ENCODE data around the gene EVC2.

The EVC2 gene

GRCh38 chr4:5713861-5714260 lies 5.5 kb upstream of the EVC2 start:
- no peak for DNase-seq (ENCODE audit: low read depth in 2 of 2)

DNA sequence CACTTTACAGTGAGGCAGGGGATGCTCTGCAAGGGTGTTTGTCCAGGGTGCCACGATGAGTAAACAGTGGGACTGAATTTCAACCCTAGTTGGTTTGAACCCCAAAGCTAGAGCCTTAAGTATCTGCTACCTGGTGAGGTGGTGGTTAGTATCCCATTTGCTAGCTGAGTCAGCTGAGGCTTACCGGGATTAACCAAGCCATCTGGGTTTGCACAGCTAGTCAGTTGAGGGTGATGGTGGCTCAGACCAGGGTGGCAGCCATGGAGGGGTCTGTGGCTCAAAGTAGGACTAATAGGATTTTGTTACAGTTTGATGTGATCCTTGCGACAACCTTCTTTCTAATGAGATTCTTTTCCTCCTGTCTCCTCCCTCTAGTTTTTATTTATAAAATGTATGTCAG lies 4.6 kb upstream of the EVC2 start:
- no peak for DNase-seq (ENCODE audit: low read depth in 2 of 2)

- no peak for DNase-seq (ENCODE audit: low read depth in 2 of 2)
These were observed 4.2 kb upstream of the EVC2 start for GRCh38 chr4:5712517-5712916.

DNA sequence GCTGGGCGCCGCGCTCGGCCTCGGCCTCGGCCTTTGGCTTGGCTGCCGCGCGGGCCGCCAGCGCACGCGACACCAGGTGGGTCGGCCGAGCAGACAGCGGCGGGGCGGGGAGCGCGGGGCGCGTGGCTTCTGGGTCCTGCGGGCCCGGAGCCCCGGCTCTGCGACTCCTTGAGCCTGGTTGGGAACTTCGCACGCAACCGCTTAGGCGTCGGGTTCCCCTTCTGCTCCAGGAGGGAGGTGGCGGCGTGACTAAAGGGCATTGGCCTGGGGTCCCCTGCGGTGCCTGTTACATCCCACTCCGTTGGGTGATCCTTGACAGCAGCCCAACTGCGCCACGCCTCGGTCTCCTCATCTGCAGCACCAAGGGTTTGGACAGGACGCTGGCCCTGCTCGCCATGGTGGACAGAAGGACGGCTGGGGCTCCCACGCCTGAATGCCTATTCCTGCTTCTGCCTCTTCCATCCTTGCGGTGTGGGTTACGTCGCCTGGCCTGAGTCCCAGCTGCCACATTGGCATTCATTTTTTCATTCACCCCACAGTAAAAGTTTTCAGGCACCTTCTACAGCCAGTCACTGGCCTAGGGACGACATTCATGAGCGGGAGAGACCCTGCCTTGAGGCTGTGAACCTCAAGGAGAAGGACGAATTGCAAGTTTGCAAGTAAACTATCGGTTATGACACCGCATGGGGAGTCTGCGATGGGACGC lies 3.3 kb upstream of the EVC2 start:
- no peak for DNase-seq (ENCODE audit: low read depth in 2 of 2)

DNA sequence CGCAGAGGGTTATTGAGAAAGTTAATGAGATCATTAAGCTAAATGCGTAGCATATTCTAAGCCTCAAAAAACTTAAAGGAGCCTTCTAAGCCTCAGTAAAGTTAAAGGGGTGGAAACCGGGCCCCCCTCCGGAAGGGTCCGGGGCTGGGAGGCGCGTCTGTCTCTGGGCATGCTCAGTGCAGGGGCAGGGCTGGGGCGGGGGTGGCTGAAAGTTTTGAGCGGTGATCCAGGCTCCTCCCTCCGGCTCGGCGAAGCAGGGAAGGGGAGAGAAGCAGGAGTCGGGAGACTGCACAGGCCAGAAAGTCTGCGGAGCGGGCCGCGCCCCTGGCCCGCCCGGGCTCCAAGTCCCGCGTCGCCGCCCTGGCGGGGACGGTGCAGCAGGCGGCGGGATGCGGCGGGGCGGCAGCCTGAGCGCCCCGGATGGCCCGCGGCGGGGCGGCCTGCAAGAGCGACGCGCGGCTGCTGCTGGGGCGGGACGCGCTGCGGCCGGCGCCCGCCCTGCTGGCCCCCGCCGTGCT lies 2.7 kb upstream of the EVC2 start, which contains the start of gene EVC:
Gene EVC (plus strand): TSS at position 241 of the 518 bp plus-strand sequence. CDS start 180 bp downstream, at position 421.
- no peak for DNase-seq (ENCODE audit: low read depth in 2 of 2)

DNA sequence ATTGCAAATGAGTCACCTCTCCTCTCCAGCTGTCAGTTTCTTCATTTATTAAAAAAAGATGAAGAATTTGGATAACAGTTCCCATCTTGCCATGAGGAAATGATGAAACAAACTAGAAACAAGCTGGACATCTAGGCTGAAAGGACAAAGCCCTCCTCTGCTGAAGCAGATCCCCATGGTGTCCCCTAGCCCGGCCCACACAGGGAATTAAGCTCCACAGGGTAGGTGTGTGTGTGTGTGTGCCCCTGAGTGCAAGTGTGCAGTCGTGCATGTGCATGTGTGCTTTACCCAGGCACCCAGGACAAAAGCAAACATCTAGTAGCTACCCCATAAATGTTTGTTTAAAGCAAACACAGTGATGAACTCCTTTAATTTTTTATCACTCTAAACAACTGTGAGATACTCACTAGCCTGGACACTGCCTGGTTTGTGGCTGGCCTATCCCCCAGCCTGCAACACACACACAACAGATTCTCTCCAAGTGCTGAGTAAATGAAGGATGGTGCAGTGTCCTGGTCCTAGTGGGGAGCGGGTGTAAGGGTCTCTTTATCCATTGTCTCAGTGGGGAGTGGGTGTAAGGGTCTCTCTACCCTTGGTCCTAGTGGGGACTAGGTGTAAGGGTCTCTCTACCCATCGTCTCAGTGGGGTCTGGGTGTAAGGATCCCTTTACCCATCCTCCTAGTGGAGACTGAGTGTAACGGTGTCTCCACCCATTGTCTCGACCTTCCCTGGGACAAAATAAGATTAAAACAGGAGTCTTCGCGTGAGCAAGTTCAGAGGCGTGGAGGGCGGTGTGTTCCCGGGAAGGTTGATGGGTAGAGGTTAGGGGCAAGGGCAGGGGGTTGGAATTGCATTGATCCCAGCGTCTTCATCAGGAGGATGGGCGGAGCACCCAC lies 2.0 kb upstream of the EVC2 start:
- no peak for DNase-seq (ENCODE audit: low read depth in 2 of 2)

- DNase-seq (ENCODE audit: low read depth in 2 of 2), result no peak
These were observed 832 bp upstream of the EVC2 start for GRCh38 chr4:5709207-5709575.

DNA sequence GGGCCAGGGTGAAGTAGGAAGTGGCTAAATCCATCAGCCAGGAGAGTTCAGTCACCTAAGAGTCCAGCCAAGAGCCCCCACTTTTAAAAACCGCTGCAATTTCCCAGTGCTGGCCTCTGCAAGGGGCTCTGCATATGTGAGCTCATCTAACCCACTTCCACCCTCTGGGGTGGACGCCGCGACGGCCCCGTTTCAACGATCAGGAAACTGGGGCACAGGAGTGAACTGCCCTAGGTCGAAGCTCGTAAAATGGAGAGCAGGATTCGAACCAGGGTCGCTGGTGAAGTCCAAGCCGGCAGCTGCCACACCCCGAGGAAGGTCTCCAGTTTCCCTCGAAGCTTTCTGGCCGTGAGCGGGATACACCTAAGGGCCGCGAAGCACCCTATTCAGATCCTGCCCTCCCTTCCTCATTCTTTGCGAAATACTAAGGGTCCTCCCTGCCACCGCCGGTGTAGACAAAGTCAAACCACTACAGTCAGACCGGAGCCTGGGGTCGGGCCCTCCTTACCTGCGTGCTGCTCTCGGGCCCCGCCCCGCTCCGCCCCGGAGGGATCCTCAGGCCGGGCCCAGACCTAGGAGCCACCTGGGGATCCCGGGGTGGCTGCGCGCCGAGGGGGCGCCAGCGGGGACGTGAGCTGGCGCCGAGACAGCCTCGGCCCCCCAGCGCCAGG lies 446 bp downstream of the EVC2 start:
- no peak for DNase-seq (ENCODE audit: low read depth in 2 of 2)

GRCh38 chr4:5707366-5707765 lies 993 bp downstream of the EVC2 start:
- DNase-seq (ENCODE audit: low read depth in 2 of 2), result no peak

DNA sequence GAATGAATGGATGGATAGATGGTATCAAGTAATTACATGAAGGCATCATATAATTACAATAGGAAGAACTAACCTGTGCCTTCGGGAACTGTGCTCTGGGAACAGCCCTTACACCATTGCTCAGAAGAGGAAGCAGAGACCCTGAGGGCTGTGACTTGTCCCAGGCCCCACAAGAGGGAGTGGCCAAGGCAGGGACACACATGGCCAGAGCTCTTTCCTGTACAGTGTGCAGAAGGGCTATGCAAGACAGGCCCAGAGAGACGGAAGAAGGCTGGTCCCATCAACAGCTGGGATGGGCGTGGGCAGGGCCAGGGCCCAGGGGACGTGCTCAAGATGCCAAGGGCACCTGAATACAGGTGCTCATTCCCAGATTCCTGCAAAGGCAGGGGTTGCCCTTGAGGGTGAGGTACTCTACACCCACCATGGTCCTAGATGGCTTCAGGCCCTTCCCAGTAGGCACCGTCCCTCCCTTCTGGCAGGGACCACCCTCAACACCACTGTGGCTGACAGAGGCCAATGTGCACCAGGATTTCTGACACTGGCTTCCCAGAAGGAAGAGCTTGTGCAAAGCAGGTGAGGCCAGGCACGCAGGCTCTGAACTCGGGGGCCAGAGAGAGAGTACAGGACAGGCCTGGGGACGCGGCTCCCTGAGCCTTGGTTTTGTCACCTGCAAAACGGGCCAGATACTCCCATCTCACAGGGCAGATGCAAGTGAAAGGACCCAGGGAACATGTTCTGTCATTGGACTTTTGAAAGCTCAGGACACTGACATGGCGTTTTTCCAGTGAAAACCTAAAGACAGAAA lies 1.7 kb downstream of the EVC2 start:
- DNase-seq (ENCODE audit: low read depth in 2 of 2), result no peak

GRCh38 chr4:5705647-5706320 lies 2.6 kb downstream of the EVC2 start:
- no peak for DNase-seq (ENCODE audit: low read depth in 2 of 2)

GRCh38 chr4:5704276-5704675 lies 4.1 kb downstream of the EVC2 start:
- no peak for DNase-seq (ENCODE audit: low read depth in 2 of 2)

GRCh38 chr4:5703831-5704230 lies 4.5 kb downstream of the EVC2 start:
- DNase-seq (ENCODE audit: low read depth in 2 of 2), result no peak

DNA sequence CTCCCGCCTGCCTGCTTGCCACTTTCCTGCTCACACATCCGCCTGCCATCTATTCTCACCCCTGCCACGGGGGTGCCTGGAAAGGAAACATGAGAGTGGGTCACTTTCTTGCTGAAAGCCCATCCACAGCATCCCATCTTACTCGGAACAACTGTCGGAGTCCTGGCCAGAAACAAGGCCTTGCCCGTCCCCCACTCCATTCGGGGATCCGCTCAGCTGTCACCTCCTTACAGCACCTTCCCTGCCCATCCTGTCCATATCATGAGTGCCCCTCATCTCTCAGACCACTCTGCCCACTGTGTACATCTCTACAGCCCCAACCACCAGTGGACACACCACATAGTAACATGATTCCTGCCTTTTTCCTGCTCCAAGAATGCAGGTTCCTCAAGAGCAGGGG lies 6.4 kb downstream of the EVC2 start:
- DNase-seq (ENCODE audit: low read depth in 2 of 2), result no peak

GRCh38 chr4:5700459-5700858 lies 7.9 kb downstream of the EVC2 start:
- no peak for DNase-seq (ENCODE audit: low read depth in 2 of 2)

DNA sequence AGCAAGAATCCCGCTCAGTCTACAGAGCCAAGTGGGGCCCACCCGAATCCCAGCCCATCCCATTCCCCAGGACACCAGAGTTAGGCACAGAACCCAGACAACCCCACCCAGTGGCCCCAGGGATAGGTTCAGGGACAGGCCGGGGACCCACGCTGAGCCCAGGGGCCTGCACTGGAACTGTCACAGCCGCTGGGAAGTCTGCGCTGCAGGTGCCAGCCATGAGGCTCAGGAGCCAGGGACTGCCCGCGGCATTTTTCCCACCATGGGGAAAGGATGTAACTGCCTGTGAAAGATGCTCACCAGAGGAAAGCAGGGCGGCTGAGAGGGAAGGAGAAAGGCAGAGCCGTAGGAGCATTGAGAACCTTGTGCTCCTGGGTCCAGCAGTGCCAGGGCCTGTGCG lies 12.0 kb downstream of the EVC2 start:
- DNase-seq (ENCODE audit: low read depth in 2 of 2), result no peak

DNA sequence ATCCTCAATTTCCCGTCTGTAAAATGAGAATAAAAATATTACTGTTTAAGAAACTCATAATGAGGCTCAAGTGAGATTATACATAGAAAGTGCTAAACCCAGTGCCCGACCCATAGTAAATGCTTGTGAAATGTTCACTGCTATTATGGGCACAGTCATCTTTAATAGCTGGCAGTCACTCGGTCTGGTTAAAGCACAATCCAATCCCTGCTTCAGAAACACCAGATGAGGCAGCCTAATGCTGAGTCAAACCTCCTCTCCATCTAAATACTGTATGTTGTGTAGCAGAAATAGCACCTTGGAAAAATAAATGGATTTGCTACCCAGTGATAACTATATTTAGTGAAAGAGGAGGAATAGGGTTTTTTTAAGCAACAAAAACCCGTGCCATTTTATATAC lies 14.5 kb downstream of the EVC2 start:
- no peak for DNase-seq (ENCODE audit: low read depth in 2 of 2)

- DNase-seq (ENCODE audit: low read depth in 2 of 2), result no peak
These were observed 16.7 kb downstream of the EVC2 start for GRCh38 chr4:5691491-5692132.

- no peak for DNase-seq (ENCODE audit: low read depth in 2 of 2)
These were observed 19.3 kb downstream of the EVC2 start for GRCh38 chr4:5689065-5689464.

DNA sequence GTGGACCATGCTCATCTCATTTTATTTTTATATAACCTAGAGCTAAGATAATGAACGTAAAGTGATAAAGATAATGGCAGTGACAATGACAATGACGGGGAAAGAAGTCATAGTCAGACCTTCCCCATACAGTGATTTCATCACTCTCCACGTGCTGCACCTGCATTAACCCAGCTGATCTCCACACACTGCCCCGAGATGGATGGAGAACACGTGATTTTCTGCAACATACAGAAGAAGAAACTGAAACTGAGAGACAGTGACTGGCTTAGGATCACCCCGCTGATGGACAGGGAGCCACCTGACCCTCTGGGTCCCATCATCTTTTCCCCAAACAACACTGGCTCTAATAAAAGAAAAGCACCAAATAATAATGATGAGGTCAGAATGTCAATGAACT lies 22.0 kb downstream of the EVC2 start:
- no peak for DNase-seq (ENCODE audit: low read depth in 2 of 2)
